Hypothalamus (tissue), 51 donors: ENCODE data around the gene SCAMP3.
A peak's percentile ranks its signal among the peaks of the same experiment; 100 is the strongest.
"Not testable (repeated sequence)": the region's sequence is repeated elsewhere in the genome, so short reads cannot be mapped to it uniquely, and the experiment has no call there.

Experiments used
- DNase-seq, 51 donors: peaks; one replicate each; lab custom pipeline; 2025; lab: John Stamatoyannopoulos, UW

SCAMP3 gene

DNA sequence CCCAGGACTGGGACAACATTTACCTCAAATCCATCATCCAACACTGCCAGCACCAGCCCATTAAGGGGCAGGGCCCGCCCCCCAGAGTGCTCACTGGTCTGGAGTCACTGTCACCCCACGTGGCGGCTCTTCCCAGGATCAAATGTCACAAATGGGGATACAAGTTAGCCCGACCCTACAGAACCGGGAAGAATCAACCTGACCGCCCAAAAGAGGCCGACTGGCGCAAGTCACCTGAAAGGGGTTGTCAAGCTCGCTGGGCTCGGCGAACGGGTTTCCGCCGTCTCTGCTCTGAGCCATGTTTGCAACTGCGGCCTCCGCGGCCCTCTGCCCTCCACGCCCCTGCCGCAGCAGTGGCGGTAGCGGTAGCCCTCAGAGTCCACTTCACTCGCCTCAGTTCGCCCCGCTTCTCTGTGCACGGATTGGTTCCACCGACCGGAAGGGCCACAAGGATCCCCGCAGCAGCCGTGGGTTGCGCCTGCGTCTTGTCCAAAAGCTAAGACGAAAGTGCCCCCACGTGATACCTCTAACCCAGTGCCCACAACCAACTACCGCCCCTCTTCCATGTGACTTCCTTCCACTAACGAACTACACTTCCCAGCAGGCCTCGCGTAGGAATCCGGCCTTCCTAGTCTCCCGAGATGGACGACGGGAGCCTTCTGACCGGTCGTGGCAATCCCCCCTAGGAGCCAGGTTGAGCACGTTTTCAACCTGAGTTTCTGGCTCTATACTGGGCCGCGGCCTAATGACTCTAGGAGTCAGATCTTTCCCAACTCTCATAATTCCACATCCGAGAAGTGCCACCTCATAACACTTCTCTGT is at the start of gene SCAMP3:
SCAMP3 (minus strand) TSS at position 509 of the 822 bp plus-strand sequence; CDS start at position 300, 209 bp downstream.
- DNase-seq = peak; percentile 51 to 98 (median 95)

DNA sequence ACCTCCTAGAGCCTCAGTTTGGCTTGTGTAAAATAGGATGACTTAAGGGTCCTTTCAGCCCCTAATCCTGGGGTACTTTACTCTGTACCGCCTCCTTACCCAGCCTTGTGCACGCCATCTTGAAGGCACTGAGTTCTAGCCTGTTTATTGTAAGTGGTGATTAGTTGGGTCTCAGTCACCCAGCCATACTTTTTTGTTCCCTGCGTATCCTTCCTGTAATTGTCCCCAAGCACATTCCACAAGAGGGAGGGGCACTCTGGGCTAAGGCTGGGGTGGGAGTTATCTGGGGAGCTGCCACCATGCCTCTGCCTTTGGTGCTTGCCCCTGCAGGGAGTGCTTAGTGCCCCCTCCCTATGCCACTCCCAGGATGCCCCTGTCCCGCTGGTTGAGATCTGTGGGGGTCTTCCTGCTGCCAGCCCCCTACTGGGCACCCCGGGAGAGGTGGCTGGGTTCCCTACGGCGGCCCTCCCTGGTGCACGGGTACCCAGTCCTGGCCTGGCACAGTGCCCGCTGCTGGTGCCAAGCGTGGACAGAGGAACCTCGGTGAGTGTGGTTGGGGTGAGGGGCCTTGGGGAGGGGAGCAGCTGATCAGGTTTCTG is 47.4 kb upstream of the SCAMP3 start:
- peak in 18 of 51 donors; percentile 6 to 48 (median 21) for DNase-seq

DNA sequence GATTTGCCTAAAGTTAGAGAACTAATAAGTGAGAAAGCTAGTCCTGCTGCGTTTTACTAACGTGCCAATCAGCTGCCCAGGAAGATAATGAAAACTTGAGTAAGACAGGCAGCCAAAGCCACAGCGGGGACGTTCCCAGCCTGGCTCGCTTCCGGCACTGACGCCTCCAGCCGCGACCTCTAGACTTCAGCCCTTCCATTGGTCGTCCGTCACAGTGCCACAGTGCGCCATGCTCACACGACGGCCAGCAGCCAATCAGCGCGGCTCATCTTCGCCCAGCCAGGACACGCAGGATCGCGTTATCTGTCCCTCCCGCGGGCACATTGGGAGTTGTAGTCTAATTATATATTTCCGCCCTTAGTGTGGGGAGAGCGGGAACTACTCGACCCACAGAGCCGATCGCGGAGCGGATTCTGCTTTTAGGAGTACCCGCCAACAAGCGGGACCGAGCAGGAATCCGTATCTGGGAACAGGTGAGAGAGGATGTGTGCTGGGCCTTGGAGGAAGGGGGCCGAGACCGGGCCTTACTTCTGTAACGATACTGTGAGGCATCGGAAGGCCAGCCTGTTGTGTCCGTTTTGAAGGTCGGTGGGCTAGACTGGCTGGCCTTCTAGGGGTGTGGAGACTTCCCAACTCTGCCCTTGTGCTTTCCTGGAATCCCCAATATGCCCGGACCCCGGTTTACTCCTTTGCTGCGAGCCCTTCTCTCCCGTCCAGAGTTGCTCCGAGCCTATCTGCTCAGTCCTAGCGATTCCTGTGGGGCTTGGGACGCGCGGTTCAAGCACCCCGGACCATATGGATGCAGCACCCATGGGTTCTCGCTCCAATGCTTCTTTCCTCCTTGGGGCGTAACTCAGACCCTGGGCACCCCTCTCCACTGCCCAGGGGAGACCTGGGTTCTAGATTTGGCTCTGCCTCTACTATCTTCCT is 46.6 kb upstream of the SCAMP3 start, which contains the start of gene FDPS:
FDPS (plus strand) TSS at position 374 of the 930 bp plus-strand sequence. CDS start 924 bp downstream, outside the sequence.
- DNase-seq = peak; percentile 71 to 100 (median 98)

DNA sequence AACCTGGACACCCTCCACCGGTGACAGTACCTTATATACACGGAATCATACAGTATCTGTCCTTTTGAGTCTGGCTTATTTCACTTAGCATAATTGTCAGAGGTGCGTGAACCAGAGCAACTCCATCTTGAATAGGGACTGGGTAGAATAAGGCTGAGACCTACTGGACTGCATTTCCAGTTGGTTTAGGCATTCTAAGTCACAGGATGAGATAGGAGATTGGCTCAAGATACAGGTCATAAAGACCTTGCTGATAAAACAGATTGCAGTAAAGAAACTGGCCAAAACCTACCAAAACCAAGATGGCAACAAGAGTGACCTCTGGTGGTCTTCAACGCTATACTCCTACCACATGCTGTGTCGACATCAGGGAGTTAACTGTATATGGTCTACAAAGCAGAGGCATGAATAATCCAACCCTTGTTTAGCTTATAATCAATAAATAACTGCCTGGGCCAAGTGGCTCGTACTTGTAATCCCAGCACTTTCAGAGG is 45.1 kb upstream of the SCAMP3 start:
- DNase-seq = no peak

DNA sequence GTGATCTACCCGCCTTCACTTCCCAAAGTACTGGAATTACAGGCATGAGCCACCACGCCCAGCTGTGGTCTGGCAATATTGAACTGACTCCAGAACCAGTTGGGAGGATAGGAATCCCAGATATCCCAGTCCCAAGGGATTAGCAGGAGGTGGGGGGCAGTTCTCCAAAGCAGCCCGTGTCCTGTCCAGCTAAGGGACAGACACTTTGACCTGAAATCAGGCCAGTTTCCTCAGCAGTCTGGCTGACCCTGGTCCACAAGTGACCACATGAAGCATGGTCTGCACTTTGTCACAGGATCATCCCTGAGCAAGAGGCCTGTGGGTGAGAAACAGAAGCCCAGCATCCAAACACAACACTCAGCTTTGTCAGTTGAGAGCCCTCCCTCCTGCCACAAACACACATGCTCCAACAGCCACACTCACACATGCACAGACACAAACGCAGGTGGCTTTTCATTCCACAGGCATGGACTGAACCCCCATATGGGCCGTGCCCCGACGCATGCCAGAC is 43.8 kb upstream of the SCAMP3 start:
- DNase-seq = no peak

DNA sequence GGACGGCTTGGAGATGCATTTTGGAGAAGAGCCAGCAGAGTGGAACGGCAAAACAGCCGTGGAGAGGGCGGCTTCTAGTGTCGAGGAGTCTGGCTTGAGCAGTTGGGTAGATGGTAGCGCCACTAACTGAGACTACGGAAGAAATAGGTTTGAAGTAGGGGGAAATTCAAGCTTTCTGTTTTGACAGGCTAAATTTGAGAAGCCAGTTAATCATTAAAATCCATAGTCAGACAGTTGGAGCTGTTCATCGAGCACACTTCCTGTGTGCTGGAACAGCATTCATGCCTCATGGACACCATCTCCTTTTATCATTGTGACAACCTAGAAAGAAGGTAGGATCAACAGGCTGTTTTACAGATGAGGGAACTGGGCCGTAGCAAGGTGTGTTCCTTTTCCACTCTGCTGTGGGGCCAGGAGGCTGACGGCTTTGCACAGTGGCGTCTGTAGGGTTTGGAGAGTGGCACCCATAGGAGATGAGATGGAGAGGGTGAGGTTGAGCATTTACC is 42.5 kb upstream of the SCAMP3 start:
- no peak for DNase-seq

GRCh38 chr1:155301342-155301841 is 39.2 kb upstream of the SCAMP3 start, which contains the start of gene PKLR:
TSS of gene PKLR (minus strand) at chr1:155301438. CDS start at chr1:155301395, 43 bp downstream.
- DNase-seq = no peak

- no peak for DNase-seq
These were observed 38.6 kb upstream of the SCAMP3 start for GRCh38 chr1:155300553-155301329.

DNA sequence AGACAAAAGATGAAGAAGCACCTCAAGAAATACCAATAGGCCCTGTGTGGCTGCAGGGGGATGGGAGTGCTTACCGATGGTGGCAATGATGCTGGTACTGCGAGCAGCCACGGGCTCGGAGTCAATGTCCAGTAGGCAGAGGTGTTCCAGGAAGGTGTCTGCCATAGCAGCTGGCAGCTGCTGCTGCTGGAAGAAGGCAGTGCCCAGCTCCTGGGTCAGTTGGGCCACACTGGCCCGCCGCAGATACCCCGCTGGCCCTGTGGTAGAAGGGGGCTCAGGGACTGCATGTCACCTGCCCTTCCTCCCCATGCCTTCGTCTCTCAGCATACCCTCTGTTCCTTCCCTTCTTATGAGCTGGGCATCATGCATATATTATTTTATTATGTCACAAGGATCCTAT is 37.9 kb upstream of the SCAMP3 start:
- DNase-seq = no peak

DNA sequence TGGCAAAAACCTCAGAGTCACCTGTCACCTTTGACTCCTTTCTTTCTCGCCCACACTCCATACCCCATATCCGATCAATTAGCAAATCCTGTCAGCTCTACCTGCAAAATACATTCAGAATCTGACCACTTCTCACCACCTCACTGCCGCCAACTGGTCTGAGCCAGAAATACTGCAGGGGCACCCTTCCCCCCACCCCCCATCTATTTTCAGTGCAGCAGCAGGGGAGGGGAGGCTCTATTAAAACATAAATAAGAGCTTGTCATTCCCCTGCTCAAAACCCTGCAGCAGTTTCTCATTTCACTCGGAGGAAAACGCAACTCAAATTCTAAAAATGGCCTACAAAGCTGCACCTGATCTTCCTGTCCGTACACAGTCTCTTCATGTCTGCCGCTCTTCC is 35.2 kb upstream of the SCAMP3 start:
- no peak for DNase-seq

GRCh38 chr1:155296661-155297060 is 34.5 kb upstream of the SCAMP3 start:
- DNase-seq = no peak

- no peak for DNase-seq
These were observed 33.7 kb upstream of the SCAMP3 start for GRCh38 chr1:155295942-155296267.

- DNase-seq = no peak
These were observed 33.2 kb upstream of the SCAMP3 start for GRCh38 chr1:155295183-155295941.

DNA sequence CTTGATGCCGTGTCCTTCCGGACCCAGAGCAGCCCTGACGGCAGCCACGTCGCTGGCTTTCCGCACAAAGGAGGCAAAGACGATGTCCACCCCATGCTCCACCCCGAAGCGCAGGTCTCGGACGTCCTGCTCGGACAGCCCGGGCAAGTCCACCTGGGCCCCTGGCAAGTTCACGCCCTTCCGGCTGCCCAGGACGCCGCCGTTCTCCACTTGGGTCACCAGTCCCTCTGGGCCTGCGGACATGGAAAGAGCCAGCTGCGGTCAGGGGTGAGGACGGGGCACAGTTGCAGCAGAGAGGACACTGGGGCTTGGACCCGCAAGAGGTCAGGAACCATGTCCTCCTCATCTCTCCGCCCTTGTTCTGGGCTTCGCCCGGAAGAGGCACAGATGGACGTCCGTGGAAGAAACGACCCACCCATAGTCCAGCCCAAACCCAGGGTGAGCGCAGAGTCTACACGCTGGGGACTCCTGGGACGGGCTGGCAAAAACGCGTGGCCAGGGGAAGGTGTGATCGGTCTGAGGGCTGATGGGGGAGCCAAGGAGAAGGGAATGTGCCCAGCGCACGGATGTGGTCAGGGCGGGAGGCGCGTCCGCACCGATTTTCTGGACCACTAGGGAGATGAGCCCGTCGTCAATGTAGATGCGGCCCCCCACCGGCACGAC is 32.5 kb upstream of the SCAMP3 start:
- DNase-seq = no peak

DNA sequence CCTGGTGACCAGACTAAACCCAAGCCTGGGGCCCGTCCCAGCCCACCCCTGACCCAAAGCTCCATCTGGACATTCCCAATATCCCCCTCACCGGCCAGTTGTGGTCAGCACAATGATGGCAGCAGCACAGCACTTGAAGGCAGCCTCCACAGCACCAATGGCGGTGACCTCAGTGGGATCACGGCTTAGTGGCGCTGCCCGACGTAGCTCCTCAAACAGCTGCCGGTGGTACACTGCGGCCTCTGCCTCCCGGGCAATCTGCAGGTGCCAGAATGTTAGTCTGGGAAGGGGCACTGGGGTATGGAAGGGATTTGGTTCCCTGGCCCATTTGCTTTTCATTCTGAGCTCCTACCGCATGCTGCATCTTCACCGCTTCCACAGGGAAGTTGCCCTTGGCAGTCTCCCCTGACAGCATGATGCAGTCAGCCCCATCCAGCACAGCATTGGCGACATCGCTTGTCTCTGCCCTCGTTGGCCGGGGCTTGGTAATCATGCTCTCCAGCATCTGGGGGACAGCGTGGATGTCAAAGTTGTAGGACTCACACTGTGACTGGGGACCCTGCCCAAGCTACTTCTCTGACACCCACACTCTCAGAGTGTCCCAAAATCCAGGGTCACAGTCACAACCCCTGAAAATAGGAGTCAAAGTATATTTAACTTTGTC is 31.1 kb upstream of the SCAMP3 start:
- no peak for DNase-seq

- DNase-seq = not testable (repeated sequence)
These were observed 28.8 kb upstream of the SCAMP3 start for GRCh38 chr1:155291006-155291405.

DNA sequence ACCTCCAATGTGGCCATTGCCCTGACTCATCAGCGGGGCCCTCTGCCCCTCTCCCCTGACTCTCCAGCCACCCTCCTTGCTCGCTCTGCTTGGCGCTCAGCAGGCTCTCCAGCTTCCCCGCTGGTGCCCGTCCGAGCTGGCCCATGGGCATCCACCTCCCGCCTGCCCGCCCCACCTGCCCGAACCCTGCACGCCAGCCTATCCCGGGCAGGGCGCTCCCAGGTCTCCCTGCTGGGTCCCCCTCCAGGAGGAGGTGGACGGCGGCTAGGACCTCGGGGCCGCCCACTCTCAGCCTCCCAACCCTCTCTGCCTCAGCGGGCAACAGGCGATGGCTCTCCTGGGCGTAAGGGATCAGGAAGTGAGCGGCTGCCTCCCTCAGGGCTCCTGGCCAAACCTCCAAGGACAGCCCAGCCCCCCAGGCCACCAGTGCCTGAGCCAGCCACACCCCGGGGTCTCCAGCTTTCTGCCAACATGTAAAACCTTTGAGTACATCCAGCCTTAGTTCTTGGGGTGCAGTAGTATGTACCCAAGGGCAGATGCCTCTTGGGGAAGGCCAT is 25.9 kb upstream of the SCAMP3 start:
- no peak for DNase-seq
